DND-41 (cell line): ENCODE data around the gene WDR73.

Experiments used
- EZH2 ChIP-seq: IDR thresholded peaks from 3 replicates; pipeline ENCODE4 v1.6.1; 2012; ENCODE audit warnings: borderline replicate concordance, low read depth, mild to moderate bottlenecking, moderate library complexity, low read length, inconsistent platforms; ENCODE audit not compliant: severe bottlenecking
- TF ChIP-seq, protein P1 (sequence below): IDR thresholded peaks from 2 replicates; pipeline ENCODE4 v1.5.1; 2012; ENCODE audit warnings: borderline replicate concordance, low read length, moderate library complexity, mild to moderate bottlenecking; ENCODE audit not compliant: poor library complexity, severe bottlenecking; ENCODE audit errors: extremely low read depth

DNA sequence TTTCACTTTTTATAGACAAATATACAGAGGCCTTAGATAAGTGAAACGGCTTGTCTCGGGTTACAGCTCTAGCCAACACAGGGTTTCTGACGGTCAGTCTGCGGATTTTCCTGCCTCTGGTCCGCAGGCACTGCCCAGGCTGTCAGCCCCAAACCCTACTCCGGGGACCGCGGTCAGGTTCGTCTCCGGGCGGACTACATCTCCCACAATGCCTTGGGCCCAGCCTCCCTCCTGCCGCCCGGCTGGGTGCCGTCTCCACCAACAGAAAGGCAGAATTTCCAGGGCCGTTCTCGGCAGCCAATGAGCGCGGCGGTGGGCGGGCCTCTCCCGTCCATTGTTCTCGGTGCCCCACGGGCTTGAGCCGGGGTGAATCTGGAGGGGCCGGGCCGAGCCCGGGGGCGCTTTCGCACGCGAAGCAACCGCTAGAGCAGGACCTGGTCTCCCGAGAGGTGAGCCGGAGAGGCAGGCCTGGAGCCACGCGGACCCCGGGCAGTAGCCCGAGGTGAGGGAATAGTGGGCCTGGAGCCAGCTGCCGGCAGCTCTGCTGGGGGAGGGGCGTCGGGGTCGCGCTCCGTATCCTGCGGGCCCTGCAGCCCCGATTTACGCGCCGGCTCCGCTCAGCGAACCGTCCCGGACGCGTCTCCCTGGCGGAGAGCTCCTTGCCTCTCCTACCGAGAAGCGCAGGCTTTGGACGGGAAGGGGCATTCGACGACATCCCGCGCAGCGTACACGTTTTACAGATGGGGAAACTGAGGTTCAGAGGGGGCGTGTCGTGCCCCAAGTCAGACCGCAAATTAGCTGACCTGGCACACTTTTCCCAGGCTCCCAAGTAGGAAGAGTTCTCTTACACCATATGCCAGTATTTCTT is 53.2 kb downstream of the WDR73 start, which contains the start of gene ZSCAN2:
- TF ChIP-seq, protein P1, sequence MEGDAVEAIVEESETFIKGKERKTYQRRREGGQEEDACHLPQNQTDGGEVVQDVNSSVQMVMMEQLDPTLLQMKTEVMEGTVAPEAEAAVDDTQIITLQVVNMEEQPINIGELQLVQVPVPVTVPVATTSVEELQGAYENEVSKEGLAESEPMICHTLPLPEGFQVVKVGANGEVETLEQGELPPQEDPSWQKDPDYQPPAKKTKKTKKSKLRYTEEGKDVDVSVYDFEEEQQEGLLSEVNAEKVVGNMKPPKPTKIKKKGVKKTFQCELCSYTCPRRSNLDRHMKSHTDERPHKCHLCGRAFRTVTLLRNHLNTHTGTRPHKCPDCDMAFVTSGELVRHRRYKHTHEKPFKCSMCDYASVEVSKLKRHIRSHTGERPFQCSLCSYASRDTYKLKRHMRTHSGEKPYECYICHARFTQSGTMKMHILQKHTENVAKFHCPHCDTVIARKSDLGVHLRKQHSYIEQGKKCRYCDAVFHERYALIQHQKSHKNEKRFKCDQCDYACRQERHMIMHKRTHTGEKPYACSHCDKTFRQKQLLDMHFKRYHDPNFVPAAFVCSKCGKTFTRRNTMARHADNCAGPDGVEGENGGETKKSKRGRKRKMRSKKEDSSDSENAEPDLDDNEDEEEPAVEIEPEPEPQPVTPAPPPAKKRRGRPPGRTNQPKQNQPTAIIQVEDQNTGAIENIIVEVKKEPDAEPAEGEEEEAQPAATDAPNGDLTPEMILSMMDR, result no peak
- no peak for TF ChIP-seq EZH2
